ENCODE data around the gene BCAS1.

DNA sequence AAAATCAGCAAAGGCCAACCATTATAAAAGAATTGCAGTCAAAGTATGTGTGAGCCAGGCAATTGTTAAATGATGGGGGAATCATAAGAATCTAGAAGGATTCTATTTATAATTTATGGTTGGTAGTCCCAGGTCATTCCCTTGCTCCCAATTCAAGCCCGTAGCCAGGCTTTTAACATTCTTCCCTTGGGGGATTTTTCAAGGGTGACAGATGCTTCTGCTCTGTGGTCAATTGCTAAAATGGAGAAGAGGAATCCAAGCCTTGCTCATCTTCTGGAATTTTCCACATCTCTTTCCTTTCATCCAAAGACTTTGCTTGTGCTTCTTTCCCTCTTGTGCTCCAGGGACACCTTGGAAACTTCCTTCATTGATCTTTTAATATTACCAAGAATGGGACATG is 18.0 kb upstream of the BCAS1 start:
- TF ChIP-seq GATA2 (IDR thresholded peaks at IDR 0.05; ENCODE audit: low read depth, low read length): no peak
- no peak for TF ChIP-seq GATA3 (IDR thresholded peaks at IDR 0.05; ENCODE audit: low read depth, low read length)

Measured in SH-SY5Y (cell line).